ENCODE data around the gene GPC5. TPM values are rescaled to one million over a fixed set of nuclear protein-coding genes. Genes with fewer than 3 reads are reported as not detected.

Gene GPC5
- 0.11 and 0.25 TPM in 2 replicates for total RNA-seq

DNA sequence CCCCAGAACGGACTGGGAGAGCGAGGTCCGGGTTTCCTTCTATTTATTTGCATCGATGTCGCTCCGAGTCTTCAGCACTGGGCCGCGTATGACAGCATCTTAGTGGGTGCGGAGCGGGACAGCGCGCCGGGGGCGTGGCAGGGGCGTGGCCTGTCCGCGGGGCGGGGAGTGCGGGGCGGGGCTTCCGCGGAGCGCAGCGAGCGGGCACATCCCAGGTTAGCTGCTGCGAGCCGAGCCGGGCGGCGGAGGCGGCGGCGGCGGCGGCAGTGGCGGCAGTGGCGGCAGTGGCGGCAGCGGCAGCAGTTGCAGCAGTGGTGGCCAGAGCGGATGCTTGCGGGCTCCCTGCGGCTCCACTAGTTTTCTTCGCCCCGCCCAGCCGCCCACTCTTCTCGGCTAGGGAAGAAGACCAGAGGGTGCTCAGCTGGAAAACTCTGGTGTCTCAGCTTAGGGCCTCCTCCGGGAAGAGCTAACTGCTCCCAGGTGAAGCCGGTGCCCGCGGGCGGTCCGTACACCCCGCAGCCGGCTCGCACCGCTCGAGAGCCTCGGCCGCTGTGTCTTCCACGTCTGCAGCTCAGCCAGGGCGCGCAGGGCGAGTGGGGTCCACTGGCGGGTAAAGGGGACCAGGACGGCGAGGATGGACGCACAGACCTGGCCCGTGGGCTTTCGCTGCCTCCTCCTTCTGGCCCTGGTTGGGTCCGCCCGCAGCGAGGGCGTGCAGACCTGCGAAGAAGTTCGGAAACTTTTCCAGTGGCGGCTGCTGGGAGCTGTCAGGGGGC is at the start of gene GPC5:
Gene GPC5, plus strand, starts transcription at position 209 of the 776 bp plus-strand sequence.

Other genes starting within 250 kb of the GPC5 start
- 12.3 and 12.5 TPM in 2 replicates for gene MIR17HG, start 50.9 kb upstream of the GPC5 start, total RNA-seq

Measured in uterine smooth muscle cell (primary cell).